Measurements from ENCODE around the gene CRKL.

CRKL gene

GRCh38 chr22:20951932-20952380 is 34.7 kb downstream of the CRKL start:
- no peak for DNase-seq (ENCODE audit: low spot score)

GRCh38 chr22:20952544-20953341 is 35.5 kb downstream of the CRKL start:
- no peak for DNase-seq (ENCODE audit: low spot score)

- no peak for DNase-seq (ENCODE audit: low spot score)
Observed at GRCh38 chr22:20953342-20953608, 36.1 kb downstream of the CRKL start.

DNA sequence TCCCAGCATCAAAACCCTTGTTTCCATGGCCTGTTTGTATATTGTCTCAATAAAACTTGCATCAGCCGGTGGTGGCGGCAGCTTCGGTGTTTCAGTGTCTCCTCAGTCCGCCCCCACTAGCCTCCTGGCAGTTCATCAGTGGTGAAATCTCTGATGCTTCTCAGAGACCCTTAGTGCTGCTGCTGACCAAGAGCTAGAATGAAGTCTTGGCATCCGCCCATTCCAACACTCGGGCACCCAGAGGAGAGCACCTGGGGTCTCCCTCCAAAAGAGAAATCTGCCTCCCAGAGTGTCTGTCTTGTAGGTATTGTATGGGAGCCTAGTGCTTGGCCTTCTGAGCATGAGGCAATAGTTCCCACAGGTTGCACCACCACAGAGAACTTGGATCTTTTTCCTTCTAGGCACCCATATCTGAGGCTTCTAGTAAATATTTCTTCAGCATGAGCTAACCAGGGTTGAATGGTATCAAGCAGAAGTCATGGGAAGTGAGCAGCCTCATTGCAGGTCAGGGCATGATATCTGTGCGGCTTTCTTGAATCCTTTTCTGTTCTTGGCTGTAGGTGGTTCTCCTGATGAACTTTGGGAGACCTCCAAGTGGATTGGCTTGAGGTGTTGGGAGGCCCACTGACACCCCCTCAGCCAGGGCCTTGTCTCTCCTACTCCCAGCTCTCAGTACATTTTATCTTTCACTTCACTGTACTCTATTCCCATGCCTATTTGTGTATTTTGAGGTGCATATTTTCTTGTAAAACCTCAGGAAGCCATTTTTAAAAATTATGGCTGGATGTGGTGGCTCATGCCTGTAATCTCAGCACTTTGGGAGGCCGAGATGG is 36.7 kb downstream of the CRKL start:
- DNase-seq (ENCODE audit: low spot score) = no peak

DNA sequence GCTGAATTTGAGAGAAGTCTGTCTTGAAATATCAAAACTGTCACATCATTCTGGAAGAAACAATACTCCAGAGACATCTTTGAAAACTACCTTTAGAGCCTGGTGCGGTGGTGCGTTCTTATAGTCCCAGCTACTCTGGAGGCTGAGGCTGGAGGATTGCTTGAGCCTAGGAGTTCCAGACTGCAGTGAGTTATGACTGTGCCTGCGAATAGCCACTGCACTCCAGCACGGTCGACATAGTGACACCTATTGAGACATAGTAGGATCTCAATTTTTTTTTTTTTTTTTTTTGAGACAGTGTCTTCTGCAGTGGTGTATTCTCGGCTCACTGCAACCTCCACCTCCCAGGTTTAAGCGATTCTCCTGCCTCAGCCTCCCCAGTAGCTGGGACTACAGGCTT is 38.3 kb downstream of the CRKL start:
- DNase-seq (ENCODE audit: low spot score) = no peak

GRCh38 chr22:20956258-20957101 is 39.3 kb downstream of the CRKL start:
- no peak for DNase-seq (ENCODE audit: low spot score)

GRCh38 chr22:20957102-20957682 is 40.0 kb downstream of the CRKL start:
- DNase-seq (ENCODE audit: low spot score) = no peak

DNA sequence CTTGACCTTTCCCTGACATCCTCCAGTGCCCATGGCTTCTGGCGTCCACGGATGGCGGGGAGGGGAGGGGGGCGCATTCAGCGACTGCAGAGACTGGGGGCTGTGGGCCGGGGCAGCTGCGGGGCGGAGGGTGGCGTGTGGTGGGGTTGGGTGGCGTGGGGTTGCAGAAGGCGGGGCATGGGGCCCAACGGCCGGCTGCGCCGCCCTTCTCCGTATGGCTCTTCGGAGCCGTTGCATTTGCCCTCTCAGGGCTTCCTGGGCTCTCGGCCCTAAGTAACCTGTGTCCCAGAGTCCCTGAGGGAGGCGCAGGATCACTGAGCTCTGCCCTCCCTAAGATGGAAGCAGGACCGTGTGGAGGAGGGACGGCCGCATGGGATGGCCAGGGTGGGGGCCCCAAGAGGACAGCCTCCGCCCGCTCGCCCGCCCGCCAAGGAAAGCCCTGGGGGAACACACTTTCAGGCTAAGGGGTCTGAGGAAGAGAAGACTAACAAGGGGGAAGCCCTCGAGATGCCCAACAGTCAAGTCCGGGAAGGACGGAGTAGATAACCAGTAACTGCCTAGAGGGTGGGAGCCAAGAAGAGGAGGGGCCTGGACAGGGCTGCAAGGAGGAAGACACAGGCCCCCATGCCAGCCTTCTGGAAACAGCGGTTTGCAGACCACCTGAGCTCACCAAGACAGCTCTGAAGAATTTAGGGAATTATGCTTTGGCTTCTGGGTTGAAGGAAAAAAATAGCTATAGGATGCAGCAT is 40.6 kb downstream of the CRKL start:
- no peak for DNase-seq (ENCODE audit: low spot score)

DNA sequence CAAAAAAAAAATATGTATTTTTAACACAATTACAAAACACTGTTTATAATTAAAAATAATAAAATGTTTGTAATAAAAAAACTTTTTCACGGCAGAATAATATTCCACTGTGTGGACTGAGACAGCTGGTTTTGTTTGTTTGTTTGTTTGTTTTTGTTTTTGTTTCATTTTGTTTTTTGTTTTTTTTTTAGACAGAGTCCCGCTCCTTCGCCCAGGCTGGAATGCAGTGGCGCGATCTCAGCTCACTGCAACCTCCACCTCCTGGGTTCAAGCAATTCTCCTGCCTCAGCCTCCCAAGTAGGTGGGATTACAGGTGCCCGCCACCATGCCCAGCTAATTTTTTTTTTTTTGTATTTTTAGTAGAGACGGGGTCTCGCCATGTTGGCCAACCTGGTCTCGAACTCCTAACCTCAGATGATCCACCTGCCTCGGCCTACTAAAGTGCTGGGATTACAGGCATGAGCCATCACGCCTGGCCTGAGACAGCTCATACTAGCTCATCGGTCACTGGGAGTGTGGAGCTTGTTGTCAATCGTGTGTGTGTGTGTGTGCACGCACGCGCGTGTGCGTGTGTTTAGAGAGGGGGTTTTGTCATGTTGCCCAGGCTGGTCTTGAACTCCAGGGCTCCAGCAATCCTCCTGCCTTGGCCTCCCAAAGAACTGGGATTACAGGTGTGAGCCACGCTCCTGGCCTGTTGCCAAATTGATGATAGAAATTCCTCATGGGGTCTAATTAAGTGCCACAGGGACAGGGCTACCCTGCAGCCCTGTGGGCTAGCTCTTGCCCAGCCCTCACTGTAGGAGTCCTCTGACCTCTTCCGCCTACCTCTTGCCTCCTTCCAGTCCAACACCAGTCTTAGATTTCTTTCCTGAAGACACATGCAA is 42.6 kb downstream of the CRKL start:
- no peak for DNase-seq (ENCODE audit: low spot score)

GRCh38 chr22:20960609-20961008 is 43.4 kb downstream of the CRKL start:
- no peak for DNase-seq (ENCODE audit: low spot score)

GRCh38 chr22:20962491-20962945 is 45.3 kb downstream of the CRKL start:
- no peak for DNase-seq (ENCODE audit: low spot score)

DNA sequence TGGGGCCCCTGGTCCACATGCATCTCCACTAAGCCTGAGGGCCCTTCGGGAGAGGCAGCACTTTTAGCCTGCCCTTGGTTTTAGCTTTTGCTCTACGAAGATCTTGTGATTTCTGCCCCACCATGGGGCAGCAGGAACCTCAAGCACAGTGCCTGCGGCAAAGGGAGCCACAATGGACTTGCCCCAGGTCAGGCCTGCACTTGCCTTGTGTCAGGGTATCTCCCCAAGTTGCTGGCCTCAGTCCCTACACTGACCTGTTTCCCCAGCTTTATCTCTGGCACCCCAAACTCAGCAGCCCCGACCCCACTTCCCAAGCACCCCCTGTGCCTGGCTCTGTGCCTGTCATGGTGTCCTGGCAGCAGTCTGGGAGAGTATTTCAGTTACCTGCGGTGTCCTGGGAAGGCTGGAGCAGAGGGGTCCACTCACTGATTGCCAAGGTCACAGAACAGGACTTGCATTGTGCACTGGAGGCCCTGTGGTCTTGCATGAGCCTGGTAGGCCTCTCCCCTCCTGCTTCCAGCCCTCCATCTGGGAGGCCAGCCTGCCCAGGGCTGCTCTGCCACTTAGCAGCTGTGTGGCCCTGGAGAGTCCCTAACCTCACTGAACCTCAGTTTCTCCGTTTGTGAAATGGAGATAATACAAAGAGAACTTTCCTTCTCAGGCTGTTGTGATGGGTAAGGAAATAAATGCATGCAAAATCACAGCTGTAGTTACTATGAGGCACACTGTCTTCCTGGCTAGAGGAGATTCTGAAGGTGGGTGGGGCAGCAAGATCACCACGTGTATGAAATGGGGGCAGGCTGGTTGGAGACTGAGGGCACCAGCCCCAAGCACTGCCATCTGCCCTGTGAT is 46.2 kb downstream of the CRKL start:
- DNase-seq (ENCODE audit: low spot score) = no peak

GRCh38 chr22:20964090-20964798 is 47.0 kb downstream of the CRKL start:
- DNase-seq (ENCODE audit: low spot score) = no peak

GRCh38 chr22:20964799-20965103 is 47.5 kb downstream of the CRKL start:
- no peak for DNase-seq (ENCODE audit: low spot score)

DNA sequence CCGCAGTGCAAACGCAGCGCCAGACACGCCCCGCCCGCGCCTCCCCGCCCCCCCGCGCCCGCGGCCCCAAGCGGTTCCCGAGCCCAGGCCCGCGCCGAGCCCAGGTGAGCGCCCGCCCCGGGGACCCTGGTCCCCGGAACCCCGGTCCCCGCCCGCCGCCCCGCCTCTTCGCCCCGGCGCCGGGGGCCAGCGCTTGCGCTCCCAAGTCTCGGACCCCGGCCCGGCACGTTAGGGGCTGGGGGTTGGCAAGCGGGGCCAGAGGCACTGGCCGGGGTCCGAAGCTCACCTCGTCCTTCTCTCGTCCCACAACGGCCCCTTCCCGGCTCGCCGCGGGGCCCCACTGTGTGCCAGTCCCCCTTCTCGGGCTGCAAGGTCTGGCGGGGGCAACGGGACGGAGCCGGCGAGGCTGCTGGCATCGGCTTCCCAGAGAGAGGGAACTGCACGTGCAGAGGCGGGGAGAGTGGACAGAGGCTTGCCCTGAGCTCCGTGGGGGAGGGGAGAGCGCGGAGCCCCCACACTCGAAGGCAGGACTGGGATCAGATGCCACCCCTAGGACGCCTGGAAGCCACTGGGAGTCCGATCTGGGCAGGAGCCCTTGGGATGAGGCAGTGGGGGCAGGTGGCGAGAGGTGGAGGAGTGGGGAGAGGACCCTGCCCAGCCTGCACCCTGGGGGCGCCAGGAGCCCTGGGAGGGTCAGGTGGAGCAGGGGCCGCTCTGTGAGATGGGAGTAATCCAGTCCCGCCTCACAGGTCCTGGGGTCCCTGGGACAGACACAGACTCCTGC is 48.1 kb downstream of the CRKL start:
- no peak for DNase-seq (ENCODE audit: low spot score)

DNA sequence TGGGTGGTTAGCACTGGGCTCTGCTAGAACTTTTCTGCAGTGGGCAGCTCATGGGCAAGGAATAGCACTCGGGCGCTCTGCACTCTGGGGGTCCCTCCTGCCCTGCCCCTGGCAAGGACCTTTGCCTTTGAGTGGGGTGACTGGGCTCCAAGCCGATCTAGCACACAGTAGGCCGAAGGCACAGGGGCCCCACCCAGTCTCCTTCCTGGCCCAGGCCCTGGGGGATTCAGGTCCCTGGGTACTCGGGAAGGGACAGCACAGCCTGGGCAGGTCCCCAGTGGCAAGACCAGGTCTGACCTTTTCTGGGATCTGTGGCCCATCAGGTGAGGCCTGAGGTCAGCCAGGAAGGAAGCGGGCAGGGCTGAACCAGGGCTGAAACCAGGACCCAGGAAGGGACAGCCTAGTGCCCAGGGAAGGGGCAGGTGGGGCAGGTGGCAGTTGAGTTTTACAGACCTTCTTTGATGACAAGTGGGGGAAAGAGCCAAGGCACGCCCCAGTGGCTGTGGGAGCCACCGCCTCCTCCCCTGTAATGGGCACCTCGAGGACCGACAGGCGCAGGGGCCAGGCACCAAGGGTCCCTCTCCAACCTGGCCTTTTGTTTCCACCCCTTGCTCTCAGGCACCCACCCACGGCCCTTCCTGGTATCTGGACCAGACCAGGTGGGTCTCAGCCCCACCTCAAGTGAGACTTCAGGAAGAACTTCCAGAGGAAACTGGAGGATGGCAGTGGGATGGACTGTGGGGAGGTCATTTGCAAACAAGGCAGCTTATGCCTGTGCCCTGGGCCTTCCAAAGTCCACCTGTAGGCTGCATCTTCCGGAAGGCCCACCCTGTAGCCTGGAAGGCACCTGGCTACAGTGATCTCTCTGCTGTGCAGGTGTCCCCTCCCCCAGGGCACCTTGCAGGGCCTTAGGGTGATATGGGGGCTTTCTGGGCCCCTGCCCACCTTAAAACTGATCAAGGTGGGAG is 49.0 kb downstream of the CRKL start:
- DNase-seq (ENCODE audit: low spot score) = no peak
